Esophagus muscularis mucosa (tissue), 4 donors: ENCODE data around the gene SLC50A1. TPM values are rescaled to one million over a fixed set of nuclear protein-coding genes. Genes with fewer than 3 reads are reported as not detected.

Experiments used
- DNase-seq: peaks from one replicate; pipeline ENCODE4 v3.0.0-alpha.2; 2017; ENCODE audit errors: extremely low spot score
- H3K27ac ChIP-seq, 4 donors: fragments of 200-600 bp; sonication (generic); replicated peaks in 1 of 4; 1 replicate in 3 of 4; 2 replicates in 1 of 4; pipeline ENCODE4 v1.5.1; 2016 to 2019; ENCODE audit warnings: mild to moderate bottlenecking in 1 of 4
- H3K27me3 ChIP-seq, 4 donors: fragments of 200-600 bp; sonication (generic); one replicate each; pipeline versions ENCODE4 v1.5.1 to v1.6.0; 2016 to 2019
- H3K36me3 ChIP-seq, 4 donors: fragments of 200-600 bp; sonication (generic); one replicate each; pipeline ENCODE4 v1.5.1; 2016 to 2019
- H3K4me1 ChIP-seq, 4 donors: fragments of 200-600 bp; sonication (generic); one replicate each; pipeline ENCODE4 v1.5.1; 2016 to 2019
- H3K4me3 ChIP-seq, 4 donors: fragments of 200-600 bp; sonication (generic); 1 replicate in 2 of 4; 2 replicates in 2 of 4; pipeline ENCODE4 v1.5.1; 2016 to 2019; ENCODE audit warnings: mild to moderate bottlenecking in 4 of 4, moderate library complexity in 1 of 4
- H3K9me3 ChIP-seq, 4 donors: fragments of 200-600 bp; sonication (generic); 1 replicate in 3 of 4; 2 replicates in 1 of 4; pipeline ENCODE4 v1.5.1; 2016 to 2019
- CTCF ChIP-seq, 3 experiments: fragments of 200-600 bp in 2 of 3; fragments of 450-650 bp in 1 of 3; sonication (generic) in 2 of 3; IDR thresholded peaks; one replicate each; pipeline ENCODE4 v1.5.1; 2017 to 2019; ENCODE audit warnings: antibody characterized with exemption in 3 of 3, mild to moderate bottlenecking in 2 of 3, moderate library complexity in 1 of 3
- EP300 ChIP-seq: sonication (generic); formaldehyde crosslinking; IDR thresholded peaks from one replicate; pipeline ENCODE4 v1.6.1; 2017; ENCODE audit warnings: antibody characterized with exemption
- POLR2A ChIP-seq: fragments of 450-650 bp; IDR thresholded peaks from one replicate; pipeline ENCODE4 v1.6.1; 2017; ENCODE audit warnings: antibody characterized with exemption, moderate library complexity, mild to moderate bottlenecking, low read depth
- POLR2AphosphoS5 ChIP-seq, 2 donors: sonication (generic); formaldehyde crosslinking; IDR thresholded peaks; one replicate each; pipeline ENCODE4 v1.6.1; 2017; ENCODE audit warnings: antibody characterized with exemption in 2 of 2
- WGBS: methylation state at CpG from one replicate; pipeline ENCODE4 v1.1.5; 2018; 5-methylcytosine and 5-hydroxymethylcytosine counted together
- intact Hi-C: fragments of 100-400 bp; cut with DNase I; formaldehyde crosslinking; loops from one replicate; pipeline ENCODE4 v1.15.1; 2023
- total RNA-seq, 4 donors: library from RNA; depleted of rRNA; stranded (reverse); fragments of >200 nt; gene quantifications; one replicate each; pipeline versions ENCODE4 v1.1.0 to v1.2.1, GENCODE V29; 2016

Gene SLC50A1
- 10 to 100 TPM; 13.3 to 18.7 (median 15.2) TPM for total RNA-seq

DNA sequence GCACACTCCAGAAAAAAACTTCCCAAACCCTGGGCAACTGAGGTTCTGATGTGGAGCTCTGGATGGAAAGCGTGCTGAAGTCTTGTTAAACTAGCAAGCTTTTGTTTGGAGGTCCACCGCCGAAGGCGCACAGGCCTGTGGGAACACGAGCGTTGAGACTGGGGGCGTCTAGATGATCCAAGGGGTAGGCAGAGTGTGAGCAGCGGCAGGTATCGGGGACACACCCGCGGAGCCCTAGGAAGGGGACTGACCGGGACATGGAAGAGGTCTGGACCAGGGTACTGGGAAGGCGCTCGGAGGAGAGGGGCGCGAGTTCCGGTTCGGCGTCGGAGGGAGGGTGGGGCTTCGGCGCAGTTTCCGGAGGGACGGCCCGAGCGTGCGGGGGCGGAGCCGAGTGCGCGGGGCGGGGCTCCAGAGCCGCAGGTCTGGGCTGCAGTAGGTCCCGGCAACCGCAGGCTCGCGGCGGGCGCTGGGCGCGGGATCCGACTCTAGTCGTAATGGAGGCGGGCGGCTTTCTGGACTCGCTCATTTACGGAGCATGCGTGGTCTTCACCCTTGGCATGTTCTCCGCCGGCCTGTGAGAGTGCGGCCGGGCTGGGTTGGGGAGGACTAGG, at the start of gene SLC50A1:
Gene SLC50A1 (plus strand): TSS at position 438 of the 614 bp plus-strand sequence. CDS start 60 bp downstream, at position 498.
- H3K27me3 ChIP-seq: no peaks in the 10 kb centered on the region
- peak within 1 kb of the TSS; percentile 72 to 81 (median 76) for H3K4me3 ChIP-seq
- WGBS: under 1% methylated on average over 28 of the region's 52 CpGs
- peaks cover 16 to 52% (median 46%) of the 10 kb centered on the region in 4 donors for H3K36me3 ChIP-seq
- peaks cover 71 to 89% (median 83%) of the 10 kb centered on the region in 4 donors for H3K4me1 ChIP-seq
- no peaks in the 10 kb centered on the region for H3K9me3 ChIP-seq
- peak; percentile 99 for DNase-seq
- intact Hi-C loops: no loop called here
- peak; percentile 90 to 97 for TF ChIP-seq POLR2AphosphoS5 (IDR thresholded peaks at IDR 0.05)
- TF ChIP-seq CTCF (IDR thresholded peaks at IDR 0.05): peak; percentile 24 to 72 (median 46)
- no peak for TF ChIP-seq EP300
- TF ChIP-seq POLR2A: peak; percentile 84
- H3K27ac ChIP-seq: peak within 1 kb of the TSS; percentile 93 to 99 (median 96)

- TF ChIP-seq CTCF (IDR thresholded peaks at IDR 0.05) (peak; percentile 98 to 100 (median 99)), EP300 (no peak)
- 45% methylated on average over 9 of the region's 24 CpGs for WGBS
- Histone ChIP-seq H3K4me1 (peaks cover 37 to 64% (median 48%) of the 10 kb centered on the region in 4 donors), H3K9me3 (no peaks in the 10 kb centered on the region), H3K4me3 (peak overlapping the region; percentile 65 to 76 (median 70)), H3K36me3 (no peaks in the 10 kb centered on the region), H3K27ac (peak overlapping the region in 3 of 4 donors; percentile 85 to 91 (median 89)), H3K27me3 (peaks cover 4 to 32% (median 29%) of the 10 kb centered on the region in 4 donors)
- intact Hi-C loops: no loop called here
- DNase-seq: no peak
These were observed 49.4 kb upstream of the SLC50A1 start for GRCh38 chr1:155086128-155086741.

GRCh38 chr1:155086856-155087535, 48.7 kb upstream of the SLC50A1 start:
- DNase-seq: no peak
- intact Hi-C loops: no loop called here

More at GRCh38 chr1:155086856-155087535, 48.7 kb upstream of the SLC50A1 start:
- 48% methylated on average over 8 of the region's 8 CpGs for WGBS
- peaks cover 35 to 64% (median 48%) of the 10 kb centered on the region in 4 donors for H3K4me1 ChIP-seq
- H3K36me3 ChIP-seq: no peaks in the 10 kb centered on the region
- no peak overlapping the region for H3K4me3 ChIP-seq
- no peaks in the 10 kb centered on the region for H3K9me3 ChIP-seq
- H3K27me3 ChIP-seq: peaks cover 1 to 24% (median 21%) of the 10 kb centered on the region in 4 donors
- TF ChIP-seq CTCF (IDR thresholded peaks at IDR 0.05) (peak in 1 of 3 experiments; percentile 42), POLR2A (no peak)
- H3K27ac ChIP-seq: peak overlapping the region in 1 of 4 donors; percentile 91
